IMR-90 (cell line): Measurements from ENCODE around the gene AVP. TPM values are rescaled to one million over a fixed set of nuclear protein-coding genes. Genes with fewer than 3 reads are reported as not detected.

ENCODE experiments used
- ATAC-seq: fragments of 200-7000 bp; cut with Tn5 transposase; 2 replicates; pipeline ENCODE4 v1.9.1; 2020; ENCODE audit warnings: low read depth, mild to moderate bottlenecking, moderate library complexity
- BruUV-seq: library from RNA; stranded (reverse); fragments of 400-500 nt; replicated peaks from 2 replicates; lab custom pipeline; 2021; lab: Mats Ljungman, UMichigan
- CTCF ChIA-PET: fragments of 300-600 bp; formaldehyde crosslinking; extraction: SDS; loops from one replicate; lab custom pipeline; 2021; ENCODE audit warnings: antibody characterized with exemption; lab: Yijun Ruan, JAX
- POLR2A ChIA-PET: fragments of 300-600 bp; sonication (Branson Sonifier 250); formaldehyde crosslinking; loops from one replicate; lab custom pipeline; 2022; ENCODE audit warnings: antibody characterized with exemption; ENCODE audit not compliant: unreplicated experiment; lab: Charles Lee
- DNase-seq: peaks from one replicate; pipeline ENCODE4 v3.0.0; 2013
- H2AFZ ChIP-seq: replicated peaks from 2 replicates; pipeline ENCODE3; 2013; ENCODE audit warnings: low read length, mild to moderate bottlenecking; ENCODE audit not compliant: poor library complexity
- H2AK5ac ChIP-seq: 2 replicates; pipeline ENCODE4 v1.6.1; 2013; ENCODE audit warnings: low read depth, low read length, inconsistent platforms
- H2AK9ac ChIP-seq: replicated peaks from 2 replicates; pipeline ENCODE3; 2013; ENCODE audit warnings: mild to moderate bottlenecking, low read depth, low read length, moderate library complexity; ENCODE audit not compliant: poor library complexity
- H2BK120ac ChIP-seq: 2 replicates; pipeline ENCODE4 v1.6.1; 2013; ENCODE audit warnings: low read depth, low read length, inconsistent platforms
- H2BK15ac ChIP-seq: 3 replicates; pipeline ENCODE4 v1.6.1; 2013; ENCODE audit warnings: low read depth, low read length, inconsistent platforms
- H2BK20ac ChIP-seq: 2 replicates; pipeline ENCODE4 v1.6.1; 2013; ENCODE audit warnings: low read depth, mild to moderate bottlenecking, inconsistent platforms, low read length, moderate library complexity
- H2BK5ac ChIP-seq: 2 replicates; pipeline ENCODE4 v1.6.1; 2013; ENCODE audit warnings: mild to moderate bottlenecking, low read depth, low read length, inconsistent platforms; ENCODE audit not compliant: poor library complexity, severe bottlenecking
- H3K14ac ChIP-seq: replicated peaks from 2 replicates; pipeline ENCODE4 v1.6.1; 2013; ENCODE audit warnings: low read depth, low read length, inconsistent platforms
- H3K18ac ChIP-seq: 2 replicates; pipeline ENCODE4 v1.6.1; 2013; ENCODE audit warnings: low read depth, low read length, control low read depth
- H3K23ac ChIP-seq: 2 replicates; pipeline ENCODE4 v1.6.1; 2013; ENCODE audit warnings: low read depth, low read length, inconsistent platforms
- H3K27ac ChIP-seq: 2 replicates; pipeline ENCODE4 v1.5.1; 2013; ENCODE audit warnings: mild to moderate bottlenecking, control low read depth, low read length; ENCODE audit not compliant: insufficient read depth
- H3K27me3 ChIP-seq: 2 replicates; pipeline ENCODE4 v1.6.1; 2013; ENCODE audit warnings: low read length; ENCODE audit not compliant: control insufficient read depth, insufficient read depth
- H3K36me3 ChIP-seq: 2 replicates; pipeline ENCODE4 v1.6.1; 2013; ENCODE audit warnings: low read length, mixed read lengths; ENCODE audit not compliant: control insufficient read depth, insufficient read depth
- H3K4ac ChIP-seq: 2 replicates; pipeline ENCODE4 v1.6.1; 2013; ENCODE audit warnings: low read depth, low read length, inconsistent platforms
- H3K4me1 ChIP-seq: 2 replicates; pipeline ENCODE4 v1.6.1; 2013; ENCODE audit warnings: low read length, mixed read lengths; ENCODE audit not compliant: control insufficient read depth, insufficient read depth
- H3K4me2 ChIP-seq: 2 replicates; pipeline ENCODE4 v1.6.1; 2013; ENCODE audit warnings: low read depth, mild to moderate bottlenecking, control low read depth, low read length, moderate library complexity
- H3K4me3 ChIP-seq: 2 replicates; pipeline ENCODE4 v1.5.1; 2013; ENCODE audit warnings: low read depth, mild to moderate bottlenecking, control low read depth, low read length, moderate library complexity; ENCODE audit not compliant: insufficient read depth
- H3K56ac ChIP-seq: 2 replicates; pipeline ENCODE4 v1.6.1; 2013; ENCODE audit warnings: low read length, inconsistent platforms; ENCODE audit not compliant: insufficient read depth; ENCODE audit errors: extremely low read depth
- H3K79me1 ChIP-seq, 2 experiments: 2 replicates each; pipeline ENCODE4 v1.6.1; 2013; ENCODE audit warnings: low read length in 2 of 2, inconsistent platforms in 1 of 2, low read depth in 1 of 2
- H3K9ac ChIP-seq: 2 replicates; pipeline ENCODE4 v1.6.1; 2013; ENCODE audit warnings: low read depth, low read length, control low read depth
- H3K9me1 ChIP-seq: 2 replicates; pipeline ENCODE4 v1.6.1; 2013; ENCODE audit warnings: low read length, inconsistent platforms; ENCODE audit not compliant: insufficient read depth
- H3K9me3 ChIP-seq: 2 replicates; pipeline ENCODE4 v1.6.1; 2013; ENCODE audit warnings: low read length; ENCODE audit not compliant: control insufficient read depth, insufficient read depth
- H4K20me1 ChIP-seq: 2 replicates; pipeline ENCODE4 v1.6.1; 2013; ENCODE audit warnings: low read length, inconsistent platforms; ENCODE audit not compliant: insufficient read depth
- H4K5ac ChIP-seq: 2 replicates; pipeline ENCODE4 v1.6.1; 2013; ENCODE audit warnings: mild to moderate bottlenecking, low read depth, low read length, control low read depth
- H4K8ac ChIP-seq, 2 experiments: 2 replicates each; pipeline ENCODE4 v1.6.1; 2013; ENCODE audit warnings: low read depth in 2 of 2, low read length in 2 of 2, control low read depth in 1 of 2, inconsistent platforms in 1 of 2
- H4K91ac ChIP-seq: 2 replicates; pipeline ENCODE4 v1.6.1; 2013; ENCODE audit warnings: low read depth, low read length, inconsistent platforms; ENCODE audit not compliant: insufficient read depth
- BHLHE40 ChIP-seq: fragments of 150-350 bp; IDR thresholded peaks from 2 replicates; pipeline ENCODE4 v1.6.1; 2016; ENCODE audit warnings: mild to moderate bottlenecking, low read depth, low read length
- CEBPB ChIP-seq: IDR thresholded peaks from 2 replicates; pipeline ENCODE4 v1.6.1; 2012; ENCODE audit warnings: low read depth, low read length, improper control_type of control experiment
- CHD1 ChIP-seq: IDR thresholded peaks from 2 replicates; pipeline ENCODE4 v1.6.1; 2012; ENCODE audit warnings: low read depth, low read length, improper control_type of control experiment
- FOS ChIP-seq: fragments of 150-350 bp; IDR thresholded peaks from 2 replicates; pipeline ENCODE4 v1.6.1; 2016; ENCODE audit warnings: low read depth, low read length
- MAFK ChIP-seq: IDR thresholded peaks from 2 replicates; pipeline ENCODE4 v1.6.1; 2012; ENCODE audit warnings: low read depth, low read length, improper control_type of control experiment
- MAZ ChIP-seq: IDR thresholded peaks from 2 replicates; pipeline ENCODE4 v1.6.1; 2012; ENCODE audit warnings: low read depth, mild to moderate bottlenecking, low read length, improper control_type of control experiment, moderate library complexity, borderline replicate concordance
- MXI1 ChIP-seq: IDR thresholded peaks from 2 replicates; pipeline ENCODE4 v1.6.1; 2012; ENCODE audit warnings: low read depth, mild to moderate bottlenecking, low read length, moderate library complexity, borderline replicate concordance
- NFE2L2 ChIP-seq: fragments of 150-350 bp; IDR thresholded peaks from 2 replicates; pipeline ENCODE4 v1.6.1; 2016; ENCODE audit warnings: low read depth, mild to moderate bottlenecking, low read length
- POLR2A ChIP-seq: IDR thresholded peaks from 2 replicates; pipeline ENCODE4 v1.6.1; 2012; ENCODE audit warnings: mild to moderate bottlenecking, low read depth, low read length
- RAD21 ChIP-seq: IDR thresholded peaks from 2 replicates; pipeline ENCODE4 v1.6.1; 2012; ENCODE audit warnings: low read length, improper control_type of control experiment
- RCOR1 ChIP-seq: IDR thresholded peaks from 2 replicates; pipeline ENCODE4 v1.6.1; 2012; ENCODE audit warnings: mild to moderate bottlenecking, low read length, improper control_type of control experiment; ENCODE audit not compliant: insufficient replicate concordance
- RFX5 ChIP-seq: IDR thresholded peaks from 2 replicates; pipeline ENCODE4 v1.8.0; 2012; ENCODE audit warnings: low read depth, mild to moderate bottlenecking, low read length, moderate library complexity
- SMC3 ChIP-seq: fragments of 150-350 bp; IDR thresholded peaks from 2 replicates; pipeline ENCODE4 v1.6.1; 2016; ENCODE audit warnings: low read depth, mild to moderate bottlenecking, antibody characterized with exemption, low read length, moderate library complexity
- WGBS, 2 experiments: methylation state at CpG; one replicate each; pipeline versions ENCODE4 v1.1.5 to v1.1.7; 2013; ENCODE audit warnings: missing lambda C conversion rate in 2 of 2; ENCODE audit not compliant: insufficient read length in 1 of 2; ENCODE audit errors: extremely low coverage in 2 of 2; 5-methylcytosine and 5-hydroxymethylcytosine counted together
- dilution Hi-C: fragments of 300-500 bp; cut with HindIII; formaldehyde crosslinking; loops from one replicate; pipeline ENCODE4 v1.14.3; 2018; ENCODE audit warnings: low sequenced_read_pairs; ENCODE audit not compliant: unreplicated experiment
- in situ Hi-C: fragments of 300-500 bp; cut with MboI; formaldehyde crosslinking; loops from 3 replicates; pipeline ENCODE4 v1.14.3; 2019; ENCODE audit warnings: low sequenced_read_pairs, inconsistent platforms, mixed read lengths
- intact Hi-C: fragments of 100-400 bp; cut with micrococcal nuclease; formaldehyde crosslinking; loops from 2 replicates; pipeline ENCODE4 v1.10.0; 2022
- polyA plus RNA-seq, 3 experiments: library from polyadenylated mRNA; depleted of rRNA; stranded (reverse); fragments of >200 nt; gene quantifications; 2 replicates each; pipeline ENCODE4 v1.2.3, GENCODE V29; 2012; ENCODE audit warnings: low replicate concordance in 1 of 3
- total RNA-seq: library from RNA; depleted of rRNA; stranded (reverse); fragments of >200 nt; gene quantifications from 2 replicates; pipeline ENCODE4 v1.2.3, GENCODE V29; 2012
- TF ChIP-seq, protein P1 (sequence below): fragments of 150-350 bp; IDR thresholded peaks from 2 replicates; pipeline ENCODE4 v1.6.1; 2016; ENCODE audit warnings: low read depth, mild to moderate bottlenecking, low read length, moderate library complexity, borderline replicate concordance
- TF ChIP-seq, protein P2 (sequence below): fragments of 150-350 bp; IDR thresholded peaks from 2 replicates; pipeline ENCODE4 v1.6.1; 2017; ENCODE audit warnings: mild to moderate bottlenecking, antibody characterized with exemption, low read length, low read depth
- TF ChIP-seq, protein P3 (sequence below): conservative IDR thresholded peaks from 2 replicates; pipeline ENCODE4 v1.5.1; 2012; ENCODE audit warnings: mild to moderate bottlenecking, low read depth, low read length, improper control_type of control experiment

The AVP gene
- total and polyA plus RNA-seq, 2 of the 4 experiments (the other 2 are of a cell fraction) = not detected

DNA sequence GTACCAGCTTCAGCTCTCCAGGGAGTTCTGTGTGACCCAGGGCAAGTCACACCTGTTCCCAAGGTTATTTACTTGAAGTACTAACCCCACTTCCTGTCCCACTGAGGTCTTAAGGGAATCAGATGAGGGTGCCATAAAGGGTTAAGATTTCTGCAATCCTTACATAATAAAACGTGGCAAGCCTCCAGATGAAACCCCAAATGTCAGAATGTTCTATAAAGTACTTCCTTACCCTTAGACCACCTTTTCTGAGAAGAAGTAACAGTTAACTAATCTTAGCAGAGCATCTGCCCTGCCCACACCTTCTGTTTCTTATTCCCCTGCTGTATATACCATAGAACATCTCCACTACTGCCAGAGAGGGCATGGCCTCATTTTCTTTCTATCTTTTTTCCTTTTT, 6.0 kb upstream of the AVP start:
- Histone ChIP-seq H2AK9ac (no peak overlapping the region), H2BK15ac (no peak overlapping the region), H3K9me1 (peaks cover 2% of the 10 kb centered on the region; the same call in 1 of the 2 replicates), H3K36me3 (no peaks in the 10 kb centered on the region), H3K4me1 (no peaks in the 10 kb centered on the region), H3K27me3 (peaks cover 39% of the 10 kb centered on the region), H2BK5ac (no peak overlapping the region), H3K9ac (no peak overlapping the region), H4K8ac (no peak overlapping the region), H4K20me1 (no peaks in the 10 kb centered on the region), H3K4me3 (no peak overlapping the region), H2BK20ac (no peak overlapping the region), H4K91ac (no peak overlapping the region), H3K27ac (no peak overlapping the region), H3K18ac (no peak overlapping the region), H2BK120ac (no peak overlapping the region), H2AK5ac (no peak overlapping the region), H3K9me3 (no peaks in the 10 kb centered on the region), H3K23ac (no peak overlapping the region), H4K5ac (no peak overlapping the region), H3K4ac (no peak overlapping the region), H2AFZ (no peak overlapping the region), H3K4me2 (no peak overlapping the region), H3K79me1 (no peaks in the 10 kb centered on the region), H3K14ac (no peak overlapping the region), H3K56ac (no peak overlapping the region)
- dilution Hi-C loops (no loop called here), in situ Hi-C loops (no loop called here), intact Hi-C loops (no loop called here)
- WGBS, 2 experiments = no CpG with 5 or more reads among the region's 1 CpG
- ChIA-PET POLR2A (no interaction called here), CTCF (no interaction called here)
- BruUV-seq = no TSS peak
- no peak for DNase-seq
- ATAC-seq = no peak
- TF ChIP-seq CHD1 = no peak
- no peak for TF ChIP-seq BHLHE40
- no peak for TF ChIP-seq MAZ
- TF ChIP-seq MXI1 = no peak
- TF ChIP-seq RAD21 = no peak
- TF ChIP-seq CEBPB = no peak
- TF ChIP-seq, protein P1, sequence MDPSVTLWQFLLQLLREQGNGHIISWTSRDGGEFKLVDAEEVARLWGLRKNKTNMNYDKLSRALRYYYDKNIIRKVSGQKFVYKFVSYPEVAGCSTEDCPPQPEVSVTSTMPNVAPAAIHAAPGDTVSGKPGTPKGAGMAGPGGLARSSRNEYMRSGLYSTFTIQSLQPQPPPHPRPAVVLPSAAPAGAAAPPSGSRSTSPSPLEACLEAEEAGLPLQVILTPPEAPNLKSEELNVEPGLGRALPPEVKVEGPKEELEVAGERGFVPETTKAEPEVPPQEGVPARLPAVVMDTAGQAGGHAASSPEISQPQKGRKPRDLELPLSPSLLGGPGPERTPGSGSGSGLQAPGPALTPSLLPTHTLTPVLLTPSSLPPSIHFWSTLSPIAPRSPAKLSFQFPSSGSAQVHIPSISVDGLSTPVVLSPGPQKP = no peak
- TF ChIP-seq, protein P2, sequence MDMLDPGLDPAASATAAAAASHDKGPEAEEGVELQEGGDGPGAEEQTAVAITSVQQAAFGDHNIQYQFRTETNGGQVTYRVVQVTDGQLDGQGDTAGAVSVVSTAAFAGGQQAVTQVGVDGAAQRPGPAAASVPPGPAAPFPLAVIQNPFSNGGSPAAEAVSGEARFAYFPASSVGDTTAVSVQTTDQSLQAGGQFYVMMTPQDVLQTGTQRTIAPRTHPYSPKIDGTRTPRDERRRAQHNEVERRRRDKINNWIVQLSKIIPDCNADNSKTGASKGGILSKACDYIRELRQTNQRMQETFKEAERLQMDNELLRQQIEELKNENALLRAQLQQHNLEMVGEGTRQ = no peak
- TF ChIP-seq FOS = no peak
- TF ChIP-seq SMC3 = no peak
- TF ChIP-seq RCOR1 = no peak
- no peak for TF ChIP-seq RFX5
- TF ChIP-seq, protein P3, sequence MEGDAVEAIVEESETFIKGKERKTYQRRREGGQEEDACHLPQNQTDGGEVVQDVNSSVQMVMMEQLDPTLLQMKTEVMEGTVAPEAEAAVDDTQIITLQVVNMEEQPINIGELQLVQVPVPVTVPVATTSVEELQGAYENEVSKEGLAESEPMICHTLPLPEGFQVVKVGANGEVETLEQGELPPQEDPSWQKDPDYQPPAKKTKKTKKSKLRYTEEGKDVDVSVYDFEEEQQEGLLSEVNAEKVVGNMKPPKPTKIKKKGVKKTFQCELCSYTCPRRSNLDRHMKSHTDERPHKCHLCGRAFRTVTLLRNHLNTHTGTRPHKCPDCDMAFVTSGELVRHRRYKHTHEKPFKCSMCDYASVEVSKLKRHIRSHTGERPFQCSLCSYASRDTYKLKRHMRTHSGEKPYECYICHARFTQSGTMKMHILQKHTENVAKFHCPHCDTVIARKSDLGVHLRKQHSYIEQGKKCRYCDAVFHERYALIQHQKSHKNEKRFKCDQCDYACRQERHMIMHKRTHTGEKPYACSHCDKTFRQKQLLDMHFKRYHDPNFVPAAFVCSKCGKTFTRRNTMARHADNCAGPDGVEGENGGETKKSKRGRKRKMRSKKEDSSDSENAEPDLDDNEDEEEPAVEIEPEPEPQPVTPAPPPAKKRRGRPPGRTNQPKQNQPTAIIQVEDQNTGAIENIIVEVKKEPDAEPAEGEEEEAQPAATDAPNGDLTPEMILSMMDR = no peak
- no peak for TF ChIP-seq MAFK
- no peak for TF ChIP-seq NFE2L2
- TF ChIP-seq POLR2A = no peak
